Ascending aorta (tissue), 2 donors: ENCODE results near the gene HDAC2. TPM values are rescaled to one million over a fixed set of nuclear protein-coding genes. Genes with fewer than 3 reads are reported as not detected.

Experiments
- DNase-seq, 2 donors: peaks; one replicate each; pipeline ENCODE4 v3.0.0-alpha.2; 2019; ENCODE audit warnings: low spot score in 2 of 2
- H3K27ac ChIP-seq, 2 donors: fragments of 200-600 bp; sonication (generic); one replicate each; pipeline ENCODE4 v1.5.1; 2016 to 2017; ENCODE audit warnings: mild to moderate bottlenecking in 1 of 2
- H3K27me3 ChIP-seq: fragments of 200-600 bp; sonication (generic); one replicate; pipeline ENCODE4 v1.5.1; 2017
- H3K36me3 ChIP-seq, 2 donors: fragments of 200-600 bp; sonication (generic); one replicate each; pipeline ENCODE4 v1.5.1; 2016
- H3K4me1 ChIP-seq, 2 donors: fragments of 200-600 bp; sonication (generic); one replicate each; pipeline ENCODE4 v1.5.1; 2016 to 2017; ENCODE audit warnings: mild to moderate bottlenecking in 1 of 2
- H3K4me3 ChIP-seq, 2 donors: fragments of 200-600 bp; sonication (generic); one replicate each; pipeline ENCODE4 v1.5.1; 2016 to 2017; ENCODE audit warnings: mild to moderate bottlenecking in 1 of 2
- H3K9me3 ChIP-seq, 2 donors: fragments of 200-600 bp; sonication (generic); one replicate each; pipeline ENCODE4 v1.5.1; 2016
- CTCF ChIP-seq, 3 experiments: fragments of 200-600 bp in 2 of 3; fragments of 450-650 bp in 1 of 3; sonication (generic) in 2 of 3; IDR thresholded peaks; one replicate each; pipeline ENCODE4 v1.5.1; 2016 to 2019; ENCODE audit warnings: antibody characterized with exemption in 3 of 3, mild to moderate bottlenecking in 1 of 3, moderate library complexity in 1 of 3
- intact Hi-C: fragments of 100-400 bp; cut with DNase I; formaldehyde crosslinking; loops from one replicate; pipeline ENCODE4 v1.15.1; 2023
- total RNA-seq: library from RNA; depleted of rRNA; stranded (reverse); fragments of >200 nt; gene quantifications from one replicate; pipeline ENCODE4 v1.1.0, GENCODE V29; 2016

Gene HDAC2
- total RNA-seq, 1 donor from 2014 or later: 19.1 TPM

- Histone ChIP-seq H3K27me3 (no peaks in the 10 kb centered on the region), H3K4me3 (no peak overlapping the region), H3K27ac (no peak overlapping the region), H3K4me1 (no peaks in the 10 kb centered on the region), H3K9me3 (peaks cover 0 to 3% of the 10 kb centered on the region in 2 donors), H3K36me3 (no peaks in the 10 kb centered on the region)
- DNase-seq: no peak
- intact Hi-C loops: no loop called here
- no peak for TF ChIP-seq CTCF (IDR thresholded peaks at IDR 0.05)
These were observed 77.1 kb downstream of the HDAC2 start for GRCh38 chr6:113893866-113894265.

GRCh38 chr6:113893451-113893850, 77.5 kb downstream of the HDAC2 start:
- no peak for DNase-seq
- no peak overlapping the region for H3K27ac ChIP-seq
- H3K36me3 ChIP-seq: no peaks in the 10 kb centered on the region
- H3K4me1 ChIP-seq: no peaks in the 10 kb centered on the region
- intact Hi-C loops: no loop called here
- H3K4me3 ChIP-seq: no peak overlapping the region
- H3K27me3 ChIP-seq: no peaks in the 10 kb centered on the region
- TF ChIP-seq CTCF (IDR thresholded peaks at IDR 0.05): no peak
- H3K9me3 ChIP-seq: peaks cover 0 to 3% of the 10 kb centered on the region in 2 donors

GRCh38 chr6:113888956-113889630, 81.9 kb downstream of the HDAC2 start:
- TF ChIP-seq CTCF (IDR thresholded peaks at IDR 0.05): no peak
- intact Hi-C loops: no loop called here
- H3K9me3 ChIP-seq: peaks cover 0 to 3% of the 10 kb centered on the region in 2 donors

GRCh38 chr6:113888493-113888892, 82.5 kb downstream of the HDAC2 start:
- TF ChIP-seq CTCF (IDR thresholded peaks at IDR 0.05): no peak
- no peaks in the 10 kb centered on the region for H3K27me3 ChIP-seq
- peaks cover 0 to 3% of the 10 kb centered on the region in 2 donors for H3K9me3 ChIP-seq
- intact Hi-C loops: no loop called here
- DNase-seq: no peak
- no peaks in the 10 kb centered on the region for H3K36me3 ChIP-seq
- H3K27ac ChIP-seq: no peak overlapping the region
- H3K4me3 ChIP-seq: no peak overlapping the region
- no peaks in the 10 kb centered on the region for H3K4me1 ChIP-seq

More at GRCh38 chr6:113888956-113889630, 81.9 kb downstream of the HDAC2 start:
- H3K27ac ChIP-seq: no peak overlapping the region
- H3K4me1 ChIP-seq: no peaks in the 10 kb centered on the region
- H3K27me3 ChIP-seq: no peaks in the 10 kb centered on the region
- no peak overlapping the region for H3K4me3 ChIP-seq
- H3K36me3 ChIP-seq: no peaks in the 10 kb centered on the region
- no peak for DNase-seq

- no peak overlapping the region for H3K4me3 ChIP-seq
- no peaks in the 10 kb centered on the region for H3K27me3 ChIP-seq
- intact Hi-C loops: no loop called here
- no peak for DNase-seq
- no peaks in the 10 kb centered on the region for H3K9me3 ChIP-seq
- H3K36me3 ChIP-seq: no peaks in the 10 kb centered on the region
- no peaks in the 10 kb centered on the region for H3K4me1 ChIP-seq
- H3K27ac ChIP-seq: no peak overlapping the region
- no peak for TF ChIP-seq CTCF (IDR thresholded peaks at IDR 0.05)
These were observed 84.4 kb downstream of the HDAC2 start for GRCh38 chr6:113886512-113886911.
